ENCODE results near the gene STOM. TPM values are rescaled to one million over a fixed set of nuclear protein-coding genes. Genes with fewer than 3 reads are reported as not detected.
A peak's percentile ranks its signal among the peaks of the same experiment; 100 is the strongest.

Gene STOM
- total RNA-seq, 1 experiment from 2014 or later: 88.7 TPM

GRCh38 chr9:121371495-121372061, 1.5 kb upstream of the STOM start:
- DNase-seq (ENCODE audit: low read depth): no peak

DNA sequence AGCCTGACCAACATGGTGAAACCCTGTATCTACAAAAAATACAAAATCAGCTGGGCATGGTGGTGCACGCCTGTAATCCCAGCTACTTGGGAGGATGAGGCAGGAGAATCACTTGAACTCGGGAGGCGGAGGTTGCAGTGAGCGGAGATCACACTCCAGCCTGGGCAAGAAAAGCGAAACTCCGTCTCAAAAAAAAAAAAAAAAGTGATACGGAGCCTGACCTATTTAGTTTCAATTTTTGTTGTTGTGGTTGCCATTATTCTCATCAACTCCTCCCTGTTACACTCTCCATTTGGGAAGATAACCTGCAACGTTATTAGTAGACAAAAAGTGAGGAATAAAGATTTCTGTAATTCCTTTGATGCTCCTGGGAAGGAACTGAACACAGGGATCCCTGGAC, 1.3 kb downstream of the STOM start:
- DNase-seq (ENCODE audit: low read depth): no peak

GRCh38 chr9:121368138-121368522, 1.9 kb downstream of the STOM start:
- no peak for DNase-seq (ENCODE audit: low read depth)

GRCh38 chr9:121367306-121368137, 2.5 kb downstream of the STOM start:
- no peak for DNase-seq (ENCODE audit: low read depth)

DNA sequence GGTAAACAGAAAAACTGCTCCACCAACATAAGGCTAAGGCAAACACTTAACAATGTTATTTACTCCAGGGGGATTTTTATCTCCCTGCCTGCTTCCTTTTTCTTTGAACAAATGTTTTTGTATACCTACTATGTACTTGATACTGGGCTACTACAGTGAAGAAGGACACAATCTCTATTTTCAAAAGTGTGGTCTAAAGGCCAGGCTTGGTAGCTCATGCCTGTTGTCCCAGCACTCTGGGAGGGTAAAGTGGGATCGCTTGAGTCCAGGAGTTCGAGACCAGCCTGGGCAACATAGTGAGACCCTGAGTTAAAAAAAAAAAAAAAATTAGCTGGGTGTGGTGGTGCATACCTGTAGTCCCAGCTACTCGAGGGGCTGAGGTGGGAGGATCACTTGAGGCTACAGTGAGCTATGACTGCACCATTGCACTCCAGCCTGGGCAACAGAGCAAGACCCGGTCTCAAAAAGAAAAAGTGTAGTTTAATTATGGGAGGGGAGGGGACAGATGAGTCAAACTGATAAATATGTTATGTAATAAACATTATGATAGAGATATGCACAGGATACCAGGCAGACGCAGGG, 3.3 kb downstream of the STOM start:
- DNase-seq (ENCODE audit: low read depth): no peak

GRCh38 chr9:121365564-121365963, 4.5 kb downstream of the STOM start:
- no peak for DNase-seq (ENCODE audit: low read depth)

DNA sequence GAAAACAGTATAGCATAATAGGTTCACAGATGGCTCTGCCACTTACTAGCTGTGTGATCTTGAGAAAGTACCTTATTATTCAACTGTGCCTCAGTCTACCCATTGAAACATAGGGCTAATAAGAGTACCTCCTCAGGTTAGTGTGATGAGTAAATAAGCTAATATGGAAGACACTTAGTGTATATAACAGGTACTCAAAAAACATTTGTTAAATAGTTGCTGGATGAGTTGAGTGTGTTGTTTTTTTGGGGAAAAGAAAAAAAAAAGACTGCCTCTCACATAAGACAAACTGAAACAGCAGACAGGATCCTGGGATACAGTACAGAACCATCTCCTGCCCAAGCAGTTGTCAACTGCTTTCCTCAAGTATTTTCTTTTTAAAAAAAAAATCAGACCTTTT, 5.2 kb downstream of the STOM start:
- no peak for DNase-seq (ENCODE audit: low read depth)

- no peak for DNase-seq (ENCODE audit: low read depth)
Observed at GRCh38 chr9:121364077-121364476, 6.0 kb downstream of the STOM start.

GRCh38 chr9:121363622-121363961, 6.5 kb downstream of the STOM start:
- DNase-seq (ENCODE audit: low read depth): no peak

- peak; percentile 53 for DNase-seq (ENCODE audit: low read depth)
Observed at GRCh38 chr9:121362813-121363621, 7.0 kb downstream of the STOM start.

GRCh38 chr9:121360601-121361374, 9.3 kb downstream of the STOM start:
- DNase-seq (ENCODE audit: low read depth): peak; percentile 82

DNA sequence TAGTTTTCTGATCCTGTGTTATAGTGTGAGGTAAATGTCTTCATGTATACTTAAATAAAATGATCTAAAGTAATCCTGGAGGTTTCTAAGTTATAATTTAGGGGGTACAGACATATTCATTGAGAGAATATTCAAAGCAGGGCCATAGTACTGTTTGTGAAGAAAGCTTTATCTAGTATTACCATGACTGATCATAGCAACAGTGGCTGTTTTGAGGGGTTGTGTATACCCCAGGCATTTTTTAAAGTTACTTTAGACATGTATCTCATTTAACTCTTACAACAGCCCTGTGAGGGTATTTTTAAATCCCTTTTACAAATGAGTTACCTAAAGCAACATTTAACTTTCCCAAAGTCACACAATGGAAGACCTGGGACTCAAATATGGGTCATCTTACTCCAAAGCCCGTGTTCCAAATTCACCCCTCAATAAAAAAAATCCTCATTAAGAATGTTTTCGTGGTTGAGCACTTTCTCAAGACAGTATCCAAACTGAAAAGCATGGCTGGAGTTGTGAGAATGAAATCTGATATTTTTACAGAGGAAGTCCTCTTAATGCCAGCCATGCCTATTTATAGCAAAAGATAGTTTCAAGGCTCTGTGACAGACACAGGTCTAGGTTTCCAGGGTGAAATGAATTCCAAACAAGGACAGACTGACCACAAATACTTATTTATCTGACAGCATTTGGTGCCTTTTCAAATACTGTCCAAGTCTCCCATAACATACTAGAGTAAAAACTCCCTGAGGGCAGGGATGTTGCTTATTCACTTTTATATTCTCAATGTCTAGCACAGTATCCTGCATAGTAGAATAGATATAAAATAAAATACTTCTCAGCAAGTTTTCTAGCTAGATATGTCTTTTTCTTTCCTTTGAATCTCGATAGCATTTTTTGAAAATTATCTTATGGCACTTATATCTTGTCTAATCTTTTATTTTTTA, 10.4 kb downstream of the STOM start:
- peak; percentile 67 for DNase-seq (ENCODE audit: low read depth)

GRCh38 chr9:121358751-121359150, 11.3 kb downstream of the STOM start:
- DNase-seq (ENCODE audit: low read depth): no peak

DNA sequence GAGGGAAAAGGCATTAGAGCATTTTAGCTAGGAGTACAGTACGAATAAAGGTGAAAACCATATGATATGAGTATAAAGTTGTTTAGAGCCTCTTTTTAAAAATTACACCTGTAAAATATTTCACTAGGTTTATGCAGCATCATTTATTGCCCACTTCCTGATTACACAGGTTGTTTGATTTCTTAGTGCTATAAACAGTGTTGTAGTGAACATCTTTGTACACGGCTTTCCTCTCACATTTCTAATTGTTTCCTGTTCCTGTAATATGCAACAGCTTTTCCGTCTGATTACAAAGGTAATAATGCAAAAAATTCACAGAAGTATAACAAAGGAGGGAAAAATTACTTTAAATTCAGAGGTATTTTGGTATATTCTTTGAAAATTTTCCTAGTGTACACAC, 13.0 kb downstream of the STOM start:
- DNase-seq (ENCODE audit: low read depth): no peak

- no peak for DNase-seq (ENCODE audit: low read depth)
Observed at GRCh38 chr9:121354762-121355161, 15.3 kb downstream of the STOM start.

GRCh38 chr9:121354141-121354540, 15.9 kb downstream of the STOM start:
- no peak for DNase-seq (ENCODE audit: low read depth)

- no peak for DNase-seq (ENCODE audit: low read depth)
Observed at GRCh38 chr9:121353241-121354061, 16.6 kb downstream of the STOM start.

DNA sequence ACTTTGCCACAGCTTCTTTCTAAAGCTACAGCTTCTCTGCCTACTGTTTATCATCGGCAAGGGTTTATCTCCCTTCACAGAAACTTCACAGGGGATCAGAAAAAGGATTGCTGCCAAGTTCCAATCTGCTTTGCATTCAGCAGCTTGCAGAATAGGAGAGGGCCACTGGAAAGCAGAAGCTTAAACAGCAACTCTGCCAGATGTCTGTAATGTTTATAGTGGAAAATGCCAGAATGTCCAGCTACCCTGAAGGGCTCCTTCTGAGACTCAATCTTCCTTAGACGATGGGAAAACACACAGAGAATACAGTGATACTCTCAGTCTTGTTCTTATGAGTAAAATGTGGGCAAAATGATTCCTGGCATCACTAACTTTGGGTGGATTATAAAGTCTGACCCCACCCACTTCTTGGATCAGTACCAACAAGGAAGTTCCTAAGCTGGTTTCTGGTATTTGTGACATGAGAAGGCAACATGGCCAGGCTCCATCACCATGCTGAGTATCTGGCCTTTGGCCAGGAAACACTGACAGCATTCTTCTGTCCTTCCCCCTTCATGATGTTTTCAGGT, 19.0 kb downstream of the STOM start:
- peak; percentile 86 for DNase-seq (ENCODE audit: low read depth)

DNA sequence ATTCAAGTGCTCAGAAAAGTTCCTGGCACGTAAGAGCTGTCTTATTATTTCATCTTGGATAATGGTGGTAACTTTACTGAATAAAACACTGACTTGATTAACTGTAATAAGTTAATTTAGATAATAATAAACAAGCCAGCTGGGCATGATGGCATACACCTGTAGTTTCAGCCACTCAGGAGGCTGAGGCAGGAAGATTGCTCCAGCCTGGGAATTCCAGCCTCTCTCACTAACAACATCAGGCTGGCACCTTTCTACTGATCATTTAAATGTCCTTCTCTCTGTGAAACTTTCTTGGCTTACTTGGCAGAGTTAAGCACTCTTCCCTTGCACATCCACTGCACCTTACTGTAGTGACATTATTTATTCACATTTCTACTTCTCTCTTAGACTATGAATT, 20.0 kb downstream of the STOM start:
- DNase-seq (ENCODE audit: low read depth): no peak

Measured in LHCN-M2 (cell line).